Neural progenitor cell (in vitro differentiated cells): ENCODE data around the gene VAPA. TPM values are rescaled to one million over a fixed set of nuclear protein-coding genes. Genes with fewer than 3 reads are reported as not detected.

Experiments
- DNase-seq: peaks from one replicate; pipeline ENCODE4 v3.0.0-alpha.2; 2016; ENCODE audit warnings: low spot score
- H2AFZ ChIP-seq: fragments of 200-600 bp; sonication (generic); replicated peaks from 2 replicates; pipeline ENCODE4 v1.6.1; 2016; ENCODE audit warnings: antibody characterized with exemption
- H3F3A ChIP-seq: fragments of 200-600 bp; sonication (generic); 2 replicates; pipeline ENCODE4 v1.6.1; 2016; ENCODE audit warnings: antibody characterized with exemption, low read depth
- H3K27ac ChIP-seq: fragments of 200-600 bp; sonication (generic); 2 replicates; pipeline ENCODE4 v1.5.1; 2016; ENCODE audit warnings: mild to moderate bottlenecking
- H3K27me3 ChIP-seq: fragments of 200-600 bp; sonication (generic); 2 replicates; pipeline ENCODE4 v1.6.1; 2016; ENCODE audit warnings: mild to moderate bottlenecking, moderate library complexity
- H3K36me3 ChIP-seq: fragments of 200-600 bp; sonication (generic); 2 replicates; pipeline ENCODE4 v1.5.1; 2016
- H3K4me1 ChIP-seq: fragments of 200-600 bp; sonication (generic); 2 replicates; pipeline ENCODE4 v1.6.1; 2016; ENCODE audit warnings: mixed run types
- H3K4me2 ChIP-seq: fragments of 200-600 bp; sonication (generic); 2 replicates; pipeline ENCODE4 v1.6.1; 2016
- H3K4me3 ChIP-seq: fragments of 200-600 bp; sonication (generic); 2 replicates; pipeline ENCODE4 v1.5.1; 2016
- H3K79me2 ChIP-seq: fragments of 200-600 bp; sonication (generic); 2 replicates; pipeline ENCODE4 v1.6.1; 2016; ENCODE audit warnings: low read depth
- H3K9ac ChIP-seq: fragments of 200-600 bp; sonication (generic); 2 replicates; pipeline ENCODE4 v1.6.1; 2016
- H3K9me3 ChIP-seq: fragments of 200-600 bp; sonication (generic); 2 replicates; pipeline ENCODE4 v1.5.1; 2016; ENCODE audit warnings: low read depth
- H4K20me1 ChIP-seq: fragments of 200-600 bp; sonication (generic); 2 replicates; pipeline ENCODE4 v1.6.1; 2016; ENCODE audit warnings: low read depth
- H3K27ac Mint-ChIP-seq: 3 replicates; pipeline ENCODE4 v1.8.0; 2021; ENCODE audit warnings: mixed read lengths
- H3K27me3 Mint-ChIP-seq: 2 replicates; pipeline ENCODE4 v1.8.0; 2022; ENCODE audit warnings: low read depth, mild to moderate bottlenecking, inconsistent platforms, moderate library complexity, mixed read lengths; ENCODE audit not compliant: insufficient read depth
- H3K36me3 Mint-ChIP-seq: 3 replicates; pipeline ENCODE4 v1.8.0; 2021; ENCODE audit warnings: mixed read lengths
- H3K4me1 Mint-ChIP-seq: 3 replicates; pipeline ENCODE4 v1.8.0; 2021; ENCODE audit warnings: mixed read lengths
- H3K4me3 Mint-ChIP-seq: 3 replicates; pipeline ENCODE4 v1.8.0; 2021; ENCODE audit warnings: mild to moderate bottlenecking, moderate library complexity, mixed read lengths
- H3K9me3 Mint-ChIP-seq: 3 replicates; pipeline ENCODE4 v1.8.0; 2020; ENCODE audit warnings: mixed read lengths
- EZH2 ChIP-seq: fragments of 200-600 bp; sonication (generic); IDR thresholded peaks from 2 replicates; pipeline ENCODE4 v1.6.1; 2017; ENCODE audit warnings: antibody characterized with exemption, mild to moderate bottlenecking, moderate library complexity
- EZH2phosphoT487 ChIP-seq: fragments of 200-600 bp; sonication (generic); IDR thresholded peaks from 2 replicates; pipeline ENCODE4 v1.6.1; 2017; ENCODE audit warnings: antibody characterized with exemption
- total RNA-seq: library from RNA; depleted of rRNA; stranded (reverse); fragments of >200 nt; gene quantifications from 2 replicates; pipeline ENCODE4 v1.2.3, GENCODE V29; 2015; ENCODE audit warnings: low replicate concordance
- TF ChIP-seq, protein P1 (sequence below): fragments of 200-600 bp; sonication (generic); IDR thresholded peaks from 2 replicates; pipeline ENCODE4 v1.5.1; 2017; ENCODE audit warnings: antibody characterized with exemption, mild to moderate bottlenecking

VAPA gene
- total RNA-seq, 1 donor from 2014 or later, result 285 TPM

GRCh38 chr18:9905401-9905922 is 8.4 kb upstream of the VAPA start:
- no peak overlapping the region for H3K27ac Mint-ChIP-seq
- H3K36me3 Mint-ChIP-seq, result no peaks in the 10 kb centered on the region
- no peaks in the 10 kb centered on the region for H3K4me1 ChIP-seq
- H3K4me3 Mint-ChIP-seq, result no peak overlapping the region
- no peak for DNase-seq
- peaks cover 5% of the 10 kb centered on the region for H3K27me3 Mint-ChIP-seq
- H3K9me3 Mint-ChIP-seq, result peaks cover 2% of the 10 kb centered on the region
- no peak overlapping the region for H2AFZ ChIP-seq
- H3K9me3 ChIP-seq, result no peaks in the 10 kb centered on the region
- TF ChIP-seq, protein P1, sequence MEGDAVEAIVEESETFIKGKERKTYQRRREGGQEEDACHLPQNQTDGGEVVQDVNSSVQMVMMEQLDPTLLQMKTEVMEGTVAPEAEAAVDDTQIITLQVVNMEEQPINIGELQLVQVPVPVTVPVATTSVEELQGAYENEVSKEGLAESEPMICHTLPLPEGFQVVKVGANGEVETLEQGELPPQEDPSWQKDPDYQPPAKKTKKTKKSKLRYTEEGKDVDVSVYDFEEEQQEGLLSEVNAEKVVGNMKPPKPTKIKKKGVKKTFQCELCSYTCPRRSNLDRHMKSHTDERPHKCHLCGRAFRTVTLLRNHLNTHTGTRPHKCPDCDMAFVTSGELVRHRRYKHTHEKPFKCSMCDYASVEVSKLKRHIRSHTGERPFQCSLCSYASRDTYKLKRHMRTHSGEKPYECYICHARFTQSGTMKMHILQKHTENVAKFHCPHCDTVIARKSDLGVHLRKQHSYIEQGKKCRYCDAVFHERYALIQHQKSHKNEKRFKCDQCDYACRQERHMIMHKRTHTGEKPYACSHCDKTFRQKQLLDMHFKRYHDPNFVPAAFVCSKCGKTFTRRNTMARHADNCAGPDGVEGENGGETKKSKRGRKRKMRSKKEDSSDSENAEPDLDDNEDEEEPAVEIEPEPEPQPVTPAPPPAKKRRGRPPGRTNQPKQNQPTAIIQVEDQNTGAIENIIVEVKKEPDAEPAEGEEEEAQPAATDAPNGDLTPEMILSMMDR, result no peak
- no peak for TF ChIP-seq EZH2
- no peak for TF ChIP-seq EZH2phosphoT487
- no peaks in the 10 kb centered on the region for H3K27me3 ChIP-seq
- H4K20me1 ChIP-seq, result no peaks in the 10 kb centered on the region
- no peak overlapping the region for H3K27ac ChIP-seq
- H3K4me3 ChIP-seq, result no peak overlapping the region
- peaks cover 5% of the 10 kb centered on the region for H3K4me1 Mint-ChIP-seq
- H3K9ac ChIP-seq, result no peak overlapping the region
- no peaks in the 10 kb centered on the region for H3F3A ChIP-seq
- no peak overlapping the region for H3K4me2 ChIP-seq
- H3K79me2 ChIP-seq, result no peaks in the 10 kb centered on the region
- H3K36me3 ChIP-seq, result no peaks in the 10 kb centered on the region

- no peak for DNase-seq
- Mint-ChIP-seq H3K9me3 (peaks cover 2% of the 10 kb centered on the region), H3K4me1 (peaks cover 5% of the 10 kb centered on the region), H3K27me3 (peaks cover 5% of the 10 kb centered on the region), H3K27ac (no peak overlapping the region), H3K36me3 (no peaks in the 10 kb centered on the region), H3K4me3 (no peak overlapping the region)
- no peaks in the 10 kb centered on the region for H4K20me1 ChIP-seq
- H3F3A ChIP-seq, result no peaks in the 10 kb centered on the region
- H3K4me3 ChIP-seq, result no peak overlapping the region
- no peaks in the 10 kb centered on the region for H3K9me3 ChIP-seq
- H3K27ac ChIP-seq, result no peak overlapping the region
- no peaks in the 10 kb centered on the region for H3K79me2 ChIP-seq
- no peaks in the 10 kb centered on the region for H3K4me1 ChIP-seq
- no peak overlapping the region for H2AFZ ChIP-seq
- H3K4me2 ChIP-seq, result no peak overlapping the region
- no peak overlapping the region for H3K9ac ChIP-seq
- H3K36me3 ChIP-seq, result no peaks in the 10 kb centered on the region
- H3K27me3 ChIP-seq, result no peaks in the 10 kb centered on the region
- TF ChIP-seq EZH2, result no peak
- TF ChIP-seq EZH2phosphoT487, result no peak
- TF ChIP-seq, protein P1, result no peak
Measured at GRCh38 chr18:9906481-9906880, 7.3 kb upstream of the VAPA start.

DNA sequence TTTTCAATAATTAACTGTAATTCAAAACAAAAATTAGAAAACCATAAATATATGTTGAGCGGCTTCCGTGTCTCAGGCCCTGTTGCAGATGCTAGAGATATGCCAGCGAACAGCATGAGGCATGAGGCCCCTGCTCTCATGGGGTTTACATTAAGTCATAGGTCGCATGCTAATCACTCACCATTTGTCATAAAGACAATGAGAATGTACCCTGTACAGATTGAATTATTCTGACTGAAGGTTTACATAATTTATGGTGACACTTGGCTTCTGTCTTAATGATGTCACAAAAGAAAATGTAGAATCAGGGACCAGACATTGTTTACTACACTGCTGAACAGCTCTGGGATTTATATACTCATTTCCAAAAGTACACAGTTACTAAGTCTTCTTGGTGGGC is 5.9 kb upstream of the VAPA start:
- H3K9me3 ChIP-seq, result no peaks in the 10 kb centered on the region
- H2AFZ ChIP-seq, result no peak overlapping the region
- no peaks in the 10 kb centered on the region for H3K36me3 ChIP-seq
- no peaks in the 10 kb centered on the region for H3K4me1 ChIP-seq
- H3K4me1 Mint-ChIP-seq, result peaks cover 6% of the 10 kb centered on the region
- no peaks in the 10 kb centered on the region for H3K79me2 ChIP-seq
- no peak overlapping the region for H3K4me2 ChIP-seq
- H3K4me3 ChIP-seq, result no peak overlapping the region
- no peak overlapping the region for H3K27ac ChIP-seq
- DNase-seq, result no peak
- no peak overlapping the region for H3K4me3 Mint-ChIP-seq
- H3K9ac ChIP-seq, result no peak overlapping the region
- peaks cover 2% of the 10 kb centered on the region for H3K9me3 Mint-ChIP-seq
- no peaks in the 10 kb centered on the region for H3K36me3 Mint-ChIP-seq
- no peak overlapping the region for H3K27ac Mint-ChIP-seq
- no peaks in the 10 kb centered on the region for H3K27me3 ChIP-seq
- H3F3A ChIP-seq, result no peaks in the 10 kb centered on the region
- TF ChIP-seq EZH2, result no peak
- TF ChIP-seq EZH2phosphoT487, result no peak
- TF ChIP-seq, protein P1, result no peak
- no peaks in the 10 kb centered on the region for H4K20me1 ChIP-seq
- H3K27me3 Mint-ChIP-seq, result peaks cover 3% of the 10 kb centered on the region
